ENCODE data around the gene ERBB2.
A peak's percentile ranks its signal among the peaks of the same experiment; 100 is the strongest.

The ERBB2 gene

GRCh38 chr17:39679521-39680192 lies 20.2 kb upstream of the ERBB2 start:
- DNase-seq (ENCODE audit: low read depth in 2 of 2), result no peak
- no peak overlapping the region for H3K4me3 ChIP-seq (replicated peaks in 1 of 2; ENCODE audit: low read depth in 2 of 2, low read length in 2 of 2)
- TF ChIP-seq CTCF (IDR thresholded peaks at IDR 0.05; ENCODE audit: low read depth, low read length), result no peak

GRCh38 chr17:39683295-39683939 lies 16.4 kb upstream of the ERBB2 start:
- DNase-seq (ENCODE audit: low read depth in 2 of 2), result no peak
- TF ChIP-seq CTCF (IDR thresholded peaks at IDR 0.05; ENCODE audit: low read depth, low read length), result no peak
- no peak overlapping the region for H3K4me3 ChIP-seq (replicated peaks in 1 of 2; ENCODE audit: low read depth in 2 of 2, low read length in 2 of 2)

GRCh38 chr17:39684369-39685192 lies 15.3 kb upstream of the ERBB2 start:
- no peak for TF ChIP-seq CTCF (IDR thresholded peaks at IDR 0.05; ENCODE audit: low read depth, low read length)
- no peak overlapping the region for H3K4me3 ChIP-seq (replicated peaks in 1 of 2; ENCODE audit: low read depth in 2 of 2, low read length in 2 of 2)
- DNase-seq (ENCODE audit: low read depth in 2 of 2), result no peak

GRCh38 chr17:39687101-39687545 lies 12.7 kb upstream of the ERBB2 start:
- DNase-seq (ENCODE audit: low read depth in 2 of 2), result no peak
- peak overlapping the region; percentile 61 to 70 for H3K4me3 ChIP-seq (replicated peaks in 1 of 2; ENCODE audit: low read depth in 2 of 2, low read length in 2 of 2)
- TF ChIP-seq CTCF (IDR thresholded peaks at IDR 0.05; ENCODE audit: low read depth, low read length), result no peak

- TF ChIP-seq CTCF (IDR thresholded peaks at IDR 0.05; ENCODE audit: low read depth, low read length), result no peak
- H3K4me3 ChIP-seq (replicated peaks in 1 of 2; ENCODE audit: low read depth in 2 of 2, low read length in 2 of 2), result peak within 1 kb of the TSS; percentile 61 to 70
- peak; percentile 93 for DNase-seq (ENCODE audit: low read depth in 2 of 2)
Measured at GRCh38 chr17:39687546-39688474, 12.1 kb upstream of the ERBB2 start, which contains the start of gene PGAP3. TSS of gene PGAP3 (minus strand) at chr17:39688057. CDS start at chr17:39688014, 43 bp downstream.

GRCh38 chr17:39688475-39688835 lies 11.4 kb upstream of the ERBB2 start:
- H3K4me3 ChIP-seq (replicated peaks in 1 of 2; ENCODE audit: low read depth in 2 of 2, low read length in 2 of 2), result peak overlapping the region; percentile 61 to 70
- no peak for TF ChIP-seq CTCF (IDR thresholded peaks at IDR 0.05; ENCODE audit: low read depth, low read length)
- peak in 1 of 2 donors; percentile 20 for DNase-seq (ENCODE audit: low read depth in 2 of 2)
